ENCODE data around the gene PAX2.

The PAX2 gene

DNA sequence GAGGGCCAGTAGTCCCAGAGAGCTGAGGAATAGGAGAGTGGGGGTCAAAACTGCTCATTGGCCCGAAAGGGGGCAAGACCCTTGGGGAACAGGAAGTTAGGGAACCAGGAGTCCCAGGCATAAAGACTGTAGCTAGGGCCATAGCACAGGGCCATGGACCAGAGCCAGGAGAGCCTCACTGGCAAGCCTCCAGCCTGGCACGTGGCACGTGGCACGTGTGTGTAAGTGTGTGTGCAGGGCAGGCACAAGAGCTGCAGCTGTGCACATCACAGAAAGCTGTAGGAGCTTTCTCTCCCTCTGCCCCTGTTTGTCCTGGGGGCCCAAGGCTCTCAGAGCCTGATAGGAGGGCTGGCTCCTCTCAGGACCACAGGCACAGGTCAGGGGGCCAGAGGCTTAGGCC, 119.6 kb downstream of the PAX2 start:
- DNase-seq (ENCODE audit: low read depth in 1 of 2, low spot score in 1 of 2): no peak
- peaks cover 13% of the 10 kb centered on the region for H3K27me3 ChIP-seq (ENCODE audit: insufficient read depth, poor library complexity, severe bottlenecking)
- H3K4me3 ChIP-seq (replicated peaks; ENCODE audit: insufficient read depth, low read length): no peak overlapping the region
- no peak overlapping the region for H3K27ac ChIP-seq (replicated peaks)
- TF ChIP-seq POLR2AphosphoS5 (IDR thresholded peaks at IDR 0.05; ENCODE audit: low read depth) (no peak), GABPA (IDR thresholded peaks at IDR 0.05; ENCODE audit: low read depth) (no peak), SPI1 (IDR thresholded peaks at IDR 0.05; ENCODE audit: borderline replicate concordance, low read depth) (no peak)
- TF ChIP-seq, protein P1, sequence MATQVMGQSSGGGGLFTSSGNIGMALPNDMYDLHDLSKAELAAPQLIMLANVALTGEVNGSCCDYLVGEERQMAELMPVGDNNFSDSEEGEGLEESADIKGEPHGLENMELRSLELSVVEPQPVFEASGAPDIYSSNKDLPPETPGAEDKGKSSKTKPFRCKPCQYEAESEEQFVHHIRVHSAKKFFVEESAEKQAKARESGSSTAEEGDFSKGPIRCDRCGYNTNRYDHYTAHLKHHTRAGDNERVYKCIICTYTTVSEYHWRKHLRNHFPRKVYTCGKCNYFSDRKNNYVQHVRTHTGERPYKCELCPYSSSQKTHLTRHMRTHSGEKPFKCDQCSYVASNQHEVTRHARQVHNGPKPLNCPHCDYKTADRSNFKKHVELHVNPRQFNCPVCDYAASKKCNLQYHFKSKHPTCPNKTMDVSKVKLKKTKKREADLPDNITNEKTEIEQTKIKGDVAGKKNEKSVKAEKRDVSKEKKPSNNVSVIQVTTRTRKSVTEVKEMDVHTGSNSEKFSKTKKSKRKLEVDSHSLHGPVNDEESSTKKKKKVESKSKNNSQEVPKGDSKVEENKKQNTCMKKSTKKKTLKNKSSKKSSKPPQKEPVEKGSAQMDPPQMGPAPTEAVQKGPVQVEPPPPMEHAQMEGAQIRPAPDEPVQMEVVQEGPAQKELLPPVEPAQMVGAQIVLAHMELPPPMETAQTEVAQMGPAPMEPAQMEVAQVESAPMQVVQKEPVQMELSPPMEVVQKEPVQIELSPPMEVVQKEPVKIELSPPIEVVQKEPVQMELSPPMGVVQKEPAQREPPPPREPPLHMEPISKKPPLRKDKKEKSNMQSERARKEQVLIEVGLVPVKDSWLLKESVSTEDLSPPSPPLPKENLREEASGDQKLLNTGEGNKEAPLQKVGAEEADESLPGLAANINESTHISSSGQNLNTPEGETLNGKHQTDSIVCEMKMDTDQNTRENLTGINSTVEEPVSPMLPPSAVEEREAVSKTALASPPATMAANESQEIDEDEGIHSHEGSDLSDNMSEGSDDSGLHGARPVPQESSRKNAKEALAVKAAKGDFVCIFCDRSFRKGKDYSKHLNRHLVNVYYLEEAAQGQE (IDR thresholded peaks at IDR 0.05; ENCODE audit: insufficient replicate concordance, low read depth): no peak
- TF ChIP-seq, protein P2, sequence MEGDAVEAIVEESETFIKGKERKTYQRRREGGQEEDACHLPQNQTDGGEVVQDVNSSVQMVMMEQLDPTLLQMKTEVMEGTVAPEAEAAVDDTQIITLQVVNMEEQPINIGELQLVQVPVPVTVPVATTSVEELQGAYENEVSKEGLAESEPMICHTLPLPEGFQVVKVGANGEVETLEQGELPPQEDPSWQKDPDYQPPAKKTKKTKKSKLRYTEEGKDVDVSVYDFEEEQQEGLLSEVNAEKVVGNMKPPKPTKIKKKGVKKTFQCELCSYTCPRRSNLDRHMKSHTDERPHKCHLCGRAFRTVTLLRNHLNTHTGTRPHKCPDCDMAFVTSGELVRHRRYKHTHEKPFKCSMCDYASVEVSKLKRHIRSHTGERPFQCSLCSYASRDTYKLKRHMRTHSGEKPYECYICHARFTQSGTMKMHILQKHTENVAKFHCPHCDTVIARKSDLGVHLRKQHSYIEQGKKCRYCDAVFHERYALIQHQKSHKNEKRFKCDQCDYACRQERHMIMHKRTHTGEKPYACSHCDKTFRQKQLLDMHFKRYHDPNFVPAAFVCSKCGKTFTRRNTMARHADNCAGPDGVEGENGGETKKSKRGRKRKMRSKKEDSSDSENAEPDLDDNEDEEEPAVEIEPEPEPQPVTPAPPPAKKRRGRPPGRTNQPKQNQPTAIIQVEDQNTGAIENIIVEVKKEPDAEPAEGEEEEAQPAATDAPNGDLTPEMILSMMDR (IDR thresholded peaks at IDR 0.05; ENCODE audit: insufficient read depth, low read length): no peak

DNA sequence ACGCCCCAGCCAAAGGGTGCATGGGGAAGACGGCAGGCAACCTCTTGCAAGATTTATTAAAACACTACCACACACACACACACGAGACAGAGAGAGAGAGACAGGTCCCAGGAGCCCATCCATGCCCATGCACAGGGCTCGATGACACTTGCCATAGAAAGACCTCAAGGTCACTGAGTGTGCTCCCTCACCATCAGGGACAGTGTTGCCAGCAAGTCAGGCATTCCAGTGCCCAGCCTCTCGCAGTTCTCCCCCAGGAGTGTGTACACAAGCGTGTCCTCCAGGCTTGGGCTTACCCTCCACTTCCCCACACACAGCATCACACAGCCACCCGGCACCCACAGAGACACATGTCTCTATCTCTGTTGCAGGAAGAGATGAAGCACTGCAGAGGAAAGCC, 120.6 kb downstream of the PAX2 start:
- Histone ChIP-seq H3K4me3 (replicated peaks; ENCODE audit: insufficient read depth, low read length) (no peak overlapping the region), H3K27ac (replicated peaks) (no peak overlapping the region), H3K27me3 (ENCODE audit: insufficient read depth, poor library complexity, severe bottlenecking) (peaks cover 13% of the 10 kb centered on the region)
- no peak for TF ChIP-seq POLR2AphosphoS5 (IDR thresholded peaks at IDR 0.05; ENCODE audit: low read depth)
- TF ChIP-seq, protein P1 (IDR thresholded peaks at IDR 0.05; ENCODE audit: insufficient replicate concordance, low read depth): no peak
- no peak for TF ChIP-seq GABPA (IDR thresholded peaks at IDR 0.05; ENCODE audit: low read depth)
- TF ChIP-seq, protein P2 (IDR thresholded peaks at IDR 0.05; ENCODE audit: insufficient read depth, low read length): no peak
- no peak for TF ChIP-seq SPI1 (IDR thresholded peaks at IDR 0.05; ENCODE audit: borderline replicate concordance, low read depth)
- DNase-seq (ENCODE audit: low read depth in 1 of 2, low spot score in 1 of 2): no peak

DNA sequence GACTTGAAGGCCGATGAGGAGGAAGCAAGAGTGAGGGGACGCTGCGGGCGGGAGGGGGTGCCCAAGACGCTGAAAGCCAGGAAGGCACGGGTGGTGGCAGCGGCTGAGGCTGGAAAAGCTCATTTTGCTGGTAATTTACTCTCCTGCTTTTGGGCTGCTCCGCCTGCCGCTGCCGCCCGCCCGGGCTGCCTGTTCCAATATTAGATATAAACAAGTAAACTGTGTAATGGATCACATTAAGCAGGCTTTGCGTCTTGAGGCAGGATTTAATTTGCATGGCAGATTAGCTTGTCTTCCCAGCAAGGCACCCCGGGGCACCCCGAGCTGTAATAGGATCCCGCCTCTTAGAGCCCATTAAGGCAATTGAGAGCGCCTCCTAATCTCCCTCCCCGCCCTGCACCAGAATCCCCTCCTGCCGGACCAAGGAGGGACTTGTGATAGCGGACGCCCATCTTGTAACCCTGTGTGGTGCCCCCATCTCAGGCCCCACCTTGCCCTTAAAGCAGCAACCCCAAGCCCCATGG, 121.3 kb downstream of the PAX2 start:
- no peak overlapping the region for H3K4me3 ChIP-seq (replicated peaks; ENCODE audit: insufficient read depth, low read length)
- H3K27me3 ChIP-seq (ENCODE audit: insufficient read depth, poor library complexity, severe bottlenecking): peaks cover 13% of the 10 kb centered on the region
- DNase-seq (ENCODE audit: low read depth in 1 of 2, low spot score in 1 of 2): no peak
- TF ChIP-seq GABPA (IDR thresholded peaks at IDR 0.05; ENCODE audit: low read depth) (no peak), POLR2AphosphoS5 (IDR thresholded peaks at IDR 0.05; ENCODE audit: low read depth) (no peak), SPI1 (IDR thresholded peaks at IDR 0.05; ENCODE audit: borderline replicate concordance, low read depth) (no peak)
- TF ChIP-seq, protein P1 (IDR thresholded peaks at IDR 0.05; ENCODE audit: insufficient replicate concordance, low read depth): no peak
- TF ChIP-seq, protein P2 (IDR thresholded peaks at IDR 0.05; ENCODE audit: insufficient read depth, low read length): no peak
- H3K27ac ChIP-seq (replicated peaks): no peak overlapping the region
